AG04450 (cell line): ENCODE results near the gene RPL22. TPM values are rescaled to one million over a fixed set of nuclear protein-coding genes. Genes with fewer than 3 reads are reported as not detected.

Experiments used
- CTCF ChIA-PET: fragments of 300-600, 350-600 bp; formaldehyde crosslinking; extraction: SDS; loops from one replicate; lab custom pipeline; 2022; ENCODE audit warnings: antibody characterized with exemption, inconsistent platforms; lab: Charles Lee
- POLR2A ChIA-PET: fragments of 350-600 bp; formaldehyde crosslinking; extraction: SDS; loops from one replicate; lab custom pipeline; 2021; ENCODE audit warnings: antibody characterized with exemption, inconsistent platforms; lab: Yijun Ruan, JAX
- DNase-seq: peaks from one replicate; pipeline ENCODE4 v3.0.0-alpha.2; 2011; ENCODE audit warnings: low read depth, low spot score
- H3K27ac ChIP-seq: one replicate; pipeline ENCODE4 v1.5.1; 2012; ENCODE audit warnings: low read depth, low read length, control low read depth
- H3K27me3 ChIP-seq: one replicate; pipeline ENCODE4 v1.6.0; 2012; ENCODE audit warnings: low read length; ENCODE audit not compliant: control insufficient read depth, insufficient read depth
- H3K4me3 ChIP-seq: 2 replicates; pipeline ENCODE4 v1.5.1; 2011; ENCODE audit warnings: mild to moderate bottlenecking, low read depth, low read length, control low read depth
- H3K9me3 ChIP-seq: 2 replicates; pipeline ENCODE4 v1.5.1; 2012; ENCODE audit warnings: low read length; ENCODE audit not compliant: control insufficient read depth, insufficient read depth
- CTCF ChIP-seq: IDR thresholded peaks from 2 replicates; pipeline ENCODE4 v1.5.1; 2011; ENCODE audit warnings: low read depth, low read length, control low read depth, inconsistent platforms
- polyA plus RNA-seq: library from polyadenylated mRNA; depleted of rRNA; stranded (reverse); fragments of >200 nt; gene quantifications from 2 replicates; pipeline ENCODE4 v1.2.3, GENCODE V29; 2011

Gene RPL22
- polyA plus RNA-seq, 1 experiment: 393 TPM

- CTCF ChIA-PET: interaction anchor here (0.9 to 1.0 kb wide), 2 partner anchors 21 to 62 kb away, joined by 3 to 4 read pairs; no protein-coding TSS in a partner anchor
- no peak for DNase-seq
- POLR2A ChIA-PET: no interaction called here
- H3K27ac ChIP-seq: peak overlapping the region; percentile 31
- no peak overlapping the region for H3K4me3 ChIP-seq
- no peaks in the 10 kb centered on the region for H3K9me3 ChIP-seq
- no peak for TF ChIP-seq CTCF
- peaks cover 10% of the 10 kb centered on the region for H3K27me3 ChIP-seq
These were observed 15.2 kb downstream of the RPL22 start for GRCh38 chr1:6184083-6184783.

- no peak overlapping the region for H3K27ac ChIP-seq
- no peak for DNase-seq
- ChIA-PET POLR2A (no interaction called here), CTCF (interaction anchor here (0.7 to 1.4 kb wide), 2 partner anchors 21 to 100 kb away, joined by 3 to 4 read pairs; no protein-coding TSS in a partner anchor)
- H3K9me3 ChIP-seq: no peaks in the 10 kb centered on the region
- no peak for TF ChIP-seq CTCF
- no peak overlapping the region for H3K4me3 ChIP-seq
- H3K27me3 ChIP-seq: peaks cover 17% of the 10 kb centered on the region
These were observed 15.8 kb downstream of the RPL22 start for GRCh38 chr1:6183520-6183989.

GRCh38 chr1:6181347-6181770, 18.0 kb downstream of the RPL22 start:
- no peak overlapping the region for H3K27ac ChIP-seq
- no peak overlapping the region for H3K4me3 ChIP-seq
- no peak for DNase-seq
- no peaks in the 10 kb centered on the region; the same call in 1 of the 2 replicates for H3K9me3 ChIP-seq
- peaks cover 33% of the 10 kb centered on the region for H3K27me3 ChIP-seq
- 0 out of 2 replicates have a peak, but pooled peaks have one; percentile 7 for TF ChIP-seq CTCF
- ChIA-PET CTCF (no interaction called here), POLR2A (no interaction called here)

- CTCF ChIA-PET: no interaction called here
- Histone ChIP-seq H3K4me3 (no peak overlapping the region), H3K9me3 (no peaks in the 10 kb centered on the region; the same call in 1 of the 2 replicates), H3K27me3 (peaks cover 37% of the 10 kb centered on the region), H3K27ac (no peak overlapping the region)
- POLR2A ChIA-PET: no interaction called here
- no peak for DNase-seq
- no peak for TF ChIP-seq CTCF
These were observed 18.6 kb downstream of the RPL22 start for GRCh38 chr1:6180707-6181311.

GRCh38 chr1:6180268-6180706, 19.1 kb downstream of the RPL22 start, which contains the start of gene CHD5:
Gene CHD5, minus strand, starts transcription at chr1:6180321. Its CDS starts 298 bp downstream, at chr1:6180023.
- Histone ChIP-seq H3K27me3 (peaks cover 38% of the 10 kb centered on the region), H3K27ac (no peak within 1 kb of the TSS), H3K9me3 (no peaks in the 10 kb centered on the region; the same call in 1 of the 2 replicates), H3K4me3 (no peak within 1 kb of the TSS)
- POLR2A ChIA-PET: no interaction called here
- DNase-seq: no peak
- TF ChIP-seq CTCF: no peak
- CTCF ChIA-PET: no interaction called here
